Fibroblast of lung (primary cell): Measurements from ENCODE around the gene TMEM132D. TPM values are rescaled to one million over a fixed set of nuclear protein-coding genes. Genes with fewer than 3 reads are reported as not detected.

Experiments used
- DNase-seq, 2 donors: peaks; one replicate each; pipeline versions ENCODE4 v3.0.0 to v3.0.0-alpha.2; 2010; ENCODE audit warnings: low read depth in 2 of 2
- H2AFZ ChIP-seq: 2 replicates; pipeline ENCODE4 v1.5.1; 2012; ENCODE audit warnings: low read length, control low read depth, inconsistent platforms
- H3K27ac ChIP-seq: 2 replicates; pipeline ENCODE4 v1.5.1; 2011; ENCODE audit warnings: low read length, control low read depth; ENCODE audit not compliant: insufficient read depth
- H3K27me3 ChIP-seq: 2 replicates; pipeline ENCODE4 v1.5.1; 2011; ENCODE audit warnings: mild to moderate bottlenecking, low read length; ENCODE audit not compliant: control insufficient read depth, insufficient read depth
- H3K36me3 ChIP-seq: 2 replicates; pipeline ENCODE4 v1.5.1; 2011; ENCODE audit warnings: low read length; ENCODE audit not compliant: control insufficient read depth, insufficient read depth
- H3K4me1 ChIP-seq: 2 replicates; pipeline ENCODE4 v1.5.1; 2011; ENCODE audit warnings: low read length; ENCODE audit not compliant: control insufficient read depth, insufficient read depth; ENCODE audit errors: extremely low read depth
- H3K4me2 ChIP-seq: 2 replicates; pipeline ENCODE4 v1.5.1; 2011; ENCODE audit warnings: low read length, control low read depth; ENCODE audit not compliant: insufficient read depth; ENCODE audit errors: extremely low read depth
- H3K4me3 ChIP-seq, 4 experiments: fragments of 200-600 bp in 1 of 4; sonication (generic) in 1 of 4; replicated peaks in 1 of 4; 2 replicates each; pipeline ENCODE4 v1.5.1; 2011 to 2016; ENCODE audit warnings: low read length in 4 of 4, low read depth in 3 of 4, mild to moderate bottlenecking in 3 of 4, control low read depth in 2 of 4, inconsistent platforms in 1 of 4, mixed read lengths in 1 of 4; ENCODE audit not compliant: insufficient read depth in 1 of 4; ENCODE audit errors: control extremely low read depth in 1 of 4
- H3K79me2 ChIP-seq: 2 replicates; pipeline ENCODE4 v1.5.1; 2012; ENCODE audit warnings: mild to moderate bottlenecking, low read length, inconsistent platforms; ENCODE audit not compliant: control insufficient read depth, insufficient read depth
- H3K9ac ChIP-seq: 2 replicates; pipeline ENCODE4 v1.5.1; 2011; ENCODE audit warnings: mild to moderate bottlenecking, low read length, control low read depth; ENCODE audit not compliant: insufficient read depth
- H3K9me3 ChIP-seq: 2 replicates; pipeline ENCODE4 v1.5.1; 2012; ENCODE audit warnings: low read depth, low read length; ENCODE audit not compliant: control insufficient read depth, insufficient read depth
- H4K20me1 ChIP-seq: 2 replicates; pipeline ENCODE4 v1.5.1; 2011; ENCODE audit warnings: low read length; ENCODE audit not compliant: control insufficient read depth, insufficient read depth; ENCODE audit errors: extremely low read depth
- CTCF ChIP-seq, 2 donors: IDR thresholded peaks in 1 of 2; conservative IDR thresholded peaks in 1 of 2; 1 replicate in 1 of 2; 2 replicates in 1 of 2; pipeline ENCODE4 v1.5.1; 2011 to 2012; ENCODE audit warnings: low read length in 2 of 2, control low read depth in 1 of 2, inconsistent platforms in 1 of 2, low read depth in 1 of 2, mild to moderate bottlenecking in 1 of 2
- EZH2 ChIP-seq: IDR thresholded peaks from 2 replicates; pipeline ENCODE4 v1.5.1; 2012; ENCODE audit warnings: low read length, control low read depth, mild to moderate bottlenecking; ENCODE audit errors: missing control alignments
- polyA plus RNA-seq, 2 donors: library from polyadenylated mRNA; depleted of rRNA in 1 of 2; stranded (reverse) in 1 of 2; unstranded in 1 of 2; fragments of >200 nt; gene quantifications; 2 replicates each; pipeline ENCODE4 v1.2.1, GENCODE V29; 2011 to 2012; ENCODE audit warnings: missing spikeins in 1 of 2
- total RNA-seq: library from RNA; depleted of rRNA; stranded (reverse); fragments of >200 nt; gene quantifications from 2 replicates; pipeline ENCODE4 v1.2.1, GENCODE V29; 2014

The TMEM132D gene
- total and polyA plus RNA-seq, 2 donors (not counting 1 experiment from before 2014, with no cell fraction given), result not detected

- Histone ChIP-seq H3K4me3 (no peak overlapping the region), H3K27me3 (no peaks in the 10 kb centered on the region)
Observed at GRCh38 chr12:129351481-129351880, 552.3 kb downstream of the TMEM132D start.

GRCh38 chr12:129339336-129339735, 564.5 kb downstream of the TMEM132D start:
- H3K9me3 ChIP-seq, result no peaks in the 10 kb centered on the region
- H3K4me2 ChIP-seq, result no peak overlapping the region
- H3K36me3 ChIP-seq, result no peaks in the 10 kb centered on the region
- H3K79me2 ChIP-seq, result no peaks in the 10 kb centered on the region
- no peaks in the 10 kb centered on the region for H3K27me3 ChIP-seq
- no peaks in the 10 kb centered on the region for H4K20me1 ChIP-seq
- no peak overlapping the region for H2AFZ ChIP-seq
- H3K4me3 ChIP-seq, result no peak overlapping the region
- H3K27ac ChIP-seq, result no peak overlapping the region
- H3K4me1 ChIP-seq, result no peaks in the 10 kb centered on the region
- DNase-seq, result no peak
- no peak for TF ChIP-seq CTCF (conservative IDR thresholded peaks at IDR 0.05 in 1 of 2, IDR thresholded peaks at IDR 0.05 in 1 of 2; ENCODE audit: low read depth in 1 of 2, low read length in 2 of 2)
- no peak for TF ChIP-seq EZH2
- no peak overlapping the region for H3K9ac ChIP-seq

More at GRCh38 chr12:129351481-129351880, 552.3 kb downstream of the TMEM132D start:
- TF ChIP-seq CTCF (conservative IDR thresholded peaks at IDR 0.05 in 1 of 2, IDR thresholded peaks at IDR 0.05 in 1 of 2; ENCODE audit: low read depth in 1 of 2, low read length in 2 of 2) (no peak), EZH2 (no peak)
- H2AFZ ChIP-seq, result no peak overlapping the region
- no peak overlapping the region for H3K9ac ChIP-seq
- no peak overlapping the region for H3K27ac ChIP-seq
- H4K20me1 ChIP-seq, result no peaks in the 10 kb centered on the region
- H3K79me2 ChIP-seq, result no peaks in the 10 kb centered on the region
- peak in 1 of 2 donors; percentile 52 for DNase-seq
- H3K4me1 ChIP-seq, result no peaks in the 10 kb centered on the region
- H3K4me2 ChIP-seq, result no peak overlapping the region
- H3K36me3 ChIP-seq, result no peaks in the 10 kb centered on the region
- H3K9me3 ChIP-seq, result no peaks in the 10 kb centered on the region

GRCh38 chr12:129337413-129337812, 566.4 kb downstream of the TMEM132D start:
- Histone ChIP-seq H3K79me2 (no peaks in the 10 kb centered on the region), H3K27ac (no peak overlapping the region), H2AFZ (no peak overlapping the region), H3K4me1 (no peaks in the 10 kb centered on the region), H3K27me3 (no peaks in the 10 kb centered on the region), H3K4me3 (no peak overlapping the region), H4K20me1 (no peaks in the 10 kb centered on the region), H3K9me3 (no peaks in the 10 kb centered on the region), H3K36me3 (no peaks in the 10 kb centered on the region), H3K4me2 (no peak overlapping the region), H3K9ac (no peak overlapping the region)
- DNase-seq, result no peak
- TF ChIP-seq CTCF (conservative IDR thresholded peaks at IDR 0.05 in 1 of 2, IDR thresholded peaks at IDR 0.05 in 1 of 2; ENCODE audit: low read depth in 1 of 2, low read length in 2 of 2) (no peak), EZH2 (no peak)
